Testis (tissue), 2 donors: ENCODE measurements around the gene FEM1C.

Experiments used
- CTCF ChIP-seq, 3 experiments: fragments of 450-650 bp in 2 of 3; fragments of 200-600 bp in 1 of 3; sonication (generic) in 1 of 3; IDR thresholded peaks; one replicate each; pipeline ENCODE4 v1.5.1; 2016 to 2019; ENCODE audit warnings: antibody characterized with exemption in 3 of 3, mild to moderate bottlenecking in 2 of 3, moderate library complexity in 1 of 3
- POLR2A ChIP-seq: fragments of 450-650 bp; IDR thresholded peaks from one replicate; pipeline ENCODE4 v1.6.1; 2017; ENCODE audit warnings: antibody characterized with exemption, mild to moderate bottlenecking, moderate library complexity

- TF ChIP-seq CTCF (IDR thresholded peaks at IDR 0.05) (no peak), POLR2A (no peak)
Observed at GRCh38 chr5:115531380-115531779, 13.2 kb downstream of the FEM1C start.
